ENCODE results near the gene DCAF8. TPM values are rescaled to one million over a fixed set of nuclear protein-coding genes. Genes with fewer than 3 reads are reported as not detected.

Gene DCAF8
- total RNA-seq, 1 donor from 2014 or later: 130 TPM

- peaks cover 56% of the 10 kb centered on the region for H3K4me1 Mint-ChIP-seq
- no peaks in the 10 kb centered on the region for H3K36me3 Mint-ChIP-seq (ENCODE audit: low read depth)
- H3K4me3 Mint-ChIP-seq: no peak overlapping the region
- no peak for TF ChIP-seq CTCF (conservative IDR thresholded peaks at IDR 0.05)
- no peak for DNase-seq (ENCODE audit: low read depth, low spot score)
- H3K27me3 Mint-ChIP-seq (ENCODE audit: low read depth): no peaks in the 10 kb centered on the region
- peaks cover 2% of the 10 kb centered on the region for H3K9me3 Mint-ChIP-seq
- H3K27ac Mint-ChIP-seq (ENCODE audit: unreplicated experiment): no peak overlapping the region
Measured at GRCh38 chr1:160167056-160167455, 95.3 kb downstream of the DCAF8 start.

DNA sequence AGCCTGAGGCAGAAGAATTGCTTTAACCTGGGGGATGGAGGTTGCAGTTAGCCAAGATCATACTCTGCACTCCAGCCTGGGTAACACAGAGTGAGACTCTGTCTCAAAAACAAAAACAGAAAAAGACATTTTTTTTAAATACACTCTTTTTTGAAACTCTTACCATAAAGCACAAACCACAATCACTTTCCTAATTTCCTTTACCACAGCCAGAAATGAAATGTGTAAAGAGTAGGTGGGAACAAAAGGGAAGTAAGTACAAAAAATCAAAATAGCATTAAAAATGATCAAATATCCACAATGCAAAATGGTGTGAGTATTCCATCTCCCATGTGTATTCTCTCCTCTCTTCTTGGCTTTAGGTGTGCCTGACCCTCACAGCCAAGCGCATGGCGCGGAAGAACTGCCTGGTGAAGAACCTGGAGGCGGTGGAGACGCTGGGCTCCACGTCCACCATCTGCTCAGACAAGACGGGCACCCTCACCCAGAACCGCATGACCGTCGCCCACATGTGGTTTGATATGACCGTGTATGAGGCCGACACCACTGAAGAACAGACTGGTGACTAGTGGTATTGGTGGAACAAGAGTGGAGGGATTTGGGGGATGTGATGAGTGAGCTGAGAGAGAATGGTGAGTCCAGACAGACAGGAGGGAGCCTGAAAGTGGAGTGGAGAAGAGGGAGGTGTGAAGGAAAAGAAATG, 96.0 kb downstream of the DCAF8 start:
- Mint-ChIP-seq H3K4me3 (no peak overlapping the region), H3K36me3 (ENCODE audit: low read depth) (no peaks in the 10 kb centered on the region), H3K27me3 (ENCODE audit: low read depth) (no peaks in the 10 kb centered on the region), H3K4me1 (peaks cover 56% of the 10 kb centered on the region), H3K27ac (ENCODE audit: unreplicated experiment) (no peak overlapping the region), H3K9me3 (peaks cover 2% of the 10 kb centered on the region)
- no peak for TF ChIP-seq CTCF (conservative IDR thresholded peaks at IDR 0.05)
- DNase-seq (ENCODE audit: low read depth, low spot score): no peak

Other genes starting within 250 kb of the DCAF8 start
- 9.7 and 9.9 TPM in 2 replicates for gene PIGM, start 230.6 kb downstream of the DCAF8 start, total RNA-seq
- 0.47 and 0.73 TPM in 2 replicates for gene KCNJ10, start 192.4 kb downstream of the DCAF8 start, total RNA-seq
- gene KCNJ9, start 181.0 kb downstream of the DCAF8 start, total RNA-seq: 0.11 and 0.19 TPM in 2 replicates
- gene IGSF8, start 163.9 kb downstream of the DCAF8 start, total RNA-seq: 27.5 and 28.4 TPM in 2 replicates
- gene ATP1A2, start 146.8 kb downstream of the DCAF8 start, total RNA-seq: 93.6 and 101 TPM in 2 replicates
- gene ATP1A4, start 110.9 kb downstream of the DCAF8 start, total RNA-seq: 0.20 and 0.35 TPM in 2 replicates
- 0.16 and 0.26 TPM in 2 replicates for gene CASQ1, start 72.0 kb downstream of the DCAF8 start, total RNA-seq
- 113 and 117 TPM in 2 replicates for gene PEA15, start 57.2 kb downstream of the DCAF8 start, total RNA-seq
- 85.5 and 87.4 TPM in 2 replicates for gene PEX19, start 22.6 kb upstream of the DCAF8 start, total RNA-seq
- 123 and 124 TPM in 2 replicates for gene COPA, start 80.7 kb upstream of the DCAF8 start, total RNA-seq
- gene NCSTN, start 80.8 kb upstream of the DCAF8 start, total RNA-seq: 83.1 and 98.8 TPM in 2 replicates
- gene NHLH1, start 104.5 kb upstream of the DCAF8 start, total RNA-seq: 10.0 and 10.6 TPM in 2 replicates
- 106 and 109 TPM in 2 replicates for gene VANGL2, start 138.0 kb upstream of the DCAF8 start, total RNA-seq